Hippocampal formation (tissue), 2 donors: ENCODE results near the gene CDH4.

Source experiments
- DNase-seq, 2 donors: peaks; one replicate each; lab custom pipeline; 2025; lab: John Stamatoyannopoulos, UW

The CDH4 gene

GRCh38 chr20:61325718-61326117 is 73.7 kb downstream of the CDH4 start:
- DNase-seq: no peak

- DNase-seq: no peak
Measured at GRCh38 chr20:61328911-61329558, 77.0 kb downstream of the CDH4 start.

- no peak for DNase-seq
Measured at GRCh38 chr20:61330441-61330840, 78.4 kb downstream of the CDH4 start.

GRCh38 chr20:61331543-61331942 is 79.5 kb downstream of the CDH4 start:
- no peak for DNase-seq

- no peak for DNase-seq
Measured at GRCh38 chr20:61332016-61332975, 80.2 kb downstream of the CDH4 start.

GRCh38 chr20:61333484-61334108 is 81.5 kb downstream of the CDH4 start:
- no peak for DNase-seq

- no peak for DNase-seq
Measured at GRCh38 chr20:61340157-61340556, 88.1 kb downstream of the CDH4 start.

- DNase-seq: no peak
Measured at GRCh38 chr20:61341605-61342004, 89.5 kb downstream of the CDH4 start.

GRCh38 chr20:61343934-61344333 is 91.9 kb downstream of the CDH4 start:
- no peak for DNase-seq

GRCh38 chr20:61345656-61346055 is 93.6 kb downstream of the CDH4 start:
- DNase-seq: no peak

GRCh38 chr20:61346996-61347395 is 94.9 kb downstream of the CDH4 start:
- DNase-seq: no peak

- no peak for DNase-seq
Measured at GRCh38 chr20:61347443-61347842, 95.4 kb downstream of the CDH4 start.

- no peak for DNase-seq
Measured at GRCh38 chr20:61349447-61350165, 97.5 kb downstream of the CDH4 start.

- no peak for DNase-seq
Measured at GRCh38 chr20:61350500-61351250, 98.6 kb downstream of the CDH4 start.

GRCh38 chr20:61352346-61353260 is 100.5 kb downstream of the CDH4 start:
- no peak for DNase-seq

- DNase-seq: no peak
Measured at GRCh38 chr20:61353261-61354000, 101.4 kb downstream of the CDH4 start.

GRCh38 chr20:61354001-61354390 is 101.9 kb downstream of the CDH4 start:
- DNase-seq: no peak

GRCh38 chr20:61354501-61354900 is 102.4 kb downstream of the CDH4 start:
- DNase-seq: no peak

GRCh38 chr20:61354901-61355495 is 102.9 kb downstream of the CDH4 start:
- no peak for DNase-seq
